IMR-90 (cell line): ENCODE results near the gene HEPACAM. TPM values are rescaled to one million over a fixed set of nuclear protein-coding genes. Genes with fewer than 3 reads are reported as not detected.

Experiments used
- ATAC-seq: fragments of 200-7000 bp; cut with Tn5 transposase; 2 replicates; pipeline ENCODE4 v1.9.1; 2020; ENCODE audit warnings: low read depth, mild to moderate bottlenecking, moderate library complexity
- BruUV-seq: library from RNA; stranded (reverse); fragments of 400-500 nt; replicated peaks from 2 replicates; lab custom pipeline; 2021; lab: Mats Ljungman, UMichigan
- CTCF ChIA-PET: fragments of 300-600 bp; formaldehyde crosslinking; extraction: SDS; loops from one replicate; lab custom pipeline; 2021; ENCODE audit warnings: antibody characterized with exemption; lab: Yijun Ruan, JAX
- POLR2A ChIA-PET: fragments of 300-600 bp; sonication (Branson Sonifier 250); formaldehyde crosslinking; loops from one replicate; lab custom pipeline; 2022; ENCODE audit warnings: antibody characterized with exemption; ENCODE audit not compliant: unreplicated experiment; lab: Charles Lee
- DNase-seq: peaks from one replicate; pipeline ENCODE4 v3.0.0; 2013
- H2AFZ ChIP-seq: replicated peaks from 2 replicates; pipeline ENCODE3; 2013; ENCODE audit warnings: low read length, mild to moderate bottlenecking; ENCODE audit not compliant: poor library complexity
- H2AK5ac ChIP-seq: 2 replicates; pipeline ENCODE4 v1.6.1; 2013; ENCODE audit warnings: low read depth, low read length, inconsistent platforms
- H2AK9ac ChIP-seq: replicated peaks from 2 replicates; pipeline ENCODE3; 2013; ENCODE audit warnings: mild to moderate bottlenecking, low read depth, low read length, moderate library complexity; ENCODE audit not compliant: poor library complexity
- H2BK120ac ChIP-seq: 2 replicates; pipeline ENCODE4 v1.6.1; 2013; ENCODE audit warnings: low read depth, low read length, inconsistent platforms
- H2BK15ac ChIP-seq: 3 replicates; pipeline ENCODE4 v1.6.1; 2013; ENCODE audit warnings: low read depth, low read length, inconsistent platforms
- H2BK20ac ChIP-seq: 2 replicates; pipeline ENCODE4 v1.6.1; 2013; ENCODE audit warnings: low read depth, mild to moderate bottlenecking, inconsistent platforms, low read length, moderate library complexity
- H2BK5ac ChIP-seq: 2 replicates; pipeline ENCODE4 v1.6.1; 2013; ENCODE audit warnings: mild to moderate bottlenecking, low read depth, low read length, inconsistent platforms; ENCODE audit not compliant: poor library complexity, severe bottlenecking
- H3K14ac ChIP-seq: replicated peaks from 2 replicates; pipeline ENCODE4 v1.6.1; 2013; ENCODE audit warnings: low read depth, low read length, inconsistent platforms
- H3K18ac ChIP-seq: 2 replicates; pipeline ENCODE4 v1.6.1; 2013; ENCODE audit warnings: low read depth, low read length, control low read depth
- H3K23ac ChIP-seq: 2 replicates; pipeline ENCODE4 v1.6.1; 2013; ENCODE audit warnings: low read depth, low read length, inconsistent platforms
- H3K27ac ChIP-seq: 2 replicates; pipeline ENCODE4 v1.5.1; 2013; ENCODE audit warnings: mild to moderate bottlenecking, control low read depth, low read length; ENCODE audit not compliant: insufficient read depth
- H3K27me3 ChIP-seq: 2 replicates; pipeline ENCODE4 v1.6.1; 2013; ENCODE audit warnings: low read length; ENCODE audit not compliant: control insufficient read depth, insufficient read depth
- H3K36me3 ChIP-seq: 2 replicates; pipeline ENCODE4 v1.6.1; 2013; ENCODE audit warnings: low read length, mixed read lengths; ENCODE audit not compliant: control insufficient read depth, insufficient read depth
- H3K4ac ChIP-seq: 2 replicates; pipeline ENCODE4 v1.6.1; 2013; ENCODE audit warnings: low read depth, low read length, inconsistent platforms
- H3K4me1 ChIP-seq: 2 replicates; pipeline ENCODE4 v1.6.1; 2013; ENCODE audit warnings: low read length, mixed read lengths; ENCODE audit not compliant: control insufficient read depth, insufficient read depth
- H3K4me2 ChIP-seq: 2 replicates; pipeline ENCODE4 v1.6.1; 2013; ENCODE audit warnings: low read depth, mild to moderate bottlenecking, control low read depth, low read length, moderate library complexity
- H3K4me3 ChIP-seq: 2 replicates; pipeline ENCODE4 v1.5.1; 2013; ENCODE audit warnings: low read depth, mild to moderate bottlenecking, control low read depth, low read length, moderate library complexity; ENCODE audit not compliant: insufficient read depth
- H3K56ac ChIP-seq: 2 replicates; pipeline ENCODE4 v1.6.1; 2013; ENCODE audit warnings: low read length, inconsistent platforms; ENCODE audit not compliant: insufficient read depth; ENCODE audit errors: extremely low read depth
- H3K79me1 ChIP-seq, 2 experiments: 2 replicates each; pipeline ENCODE4 v1.6.1; 2013; ENCODE audit warnings: low read length in 2 of 2, inconsistent platforms in 1 of 2, low read depth in 1 of 2
- H3K9ac ChIP-seq: 2 replicates; pipeline ENCODE4 v1.6.1; 2013; ENCODE audit warnings: low read depth, low read length, control low read depth
- H3K9me1 ChIP-seq: 2 replicates; pipeline ENCODE4 v1.6.1; 2013; ENCODE audit warnings: low read length, inconsistent platforms; ENCODE audit not compliant: insufficient read depth
- H3K9me3 ChIP-seq: 2 replicates; pipeline ENCODE4 v1.6.1; 2013; ENCODE audit warnings: low read length; ENCODE audit not compliant: control insufficient read depth, insufficient read depth
- H4K20me1 ChIP-seq: 2 replicates; pipeline ENCODE4 v1.6.1; 2013; ENCODE audit warnings: low read length, inconsistent platforms; ENCODE audit not compliant: insufficient read depth
- H4K5ac ChIP-seq: 2 replicates; pipeline ENCODE4 v1.6.1; 2013; ENCODE audit warnings: mild to moderate bottlenecking, low read depth, low read length, control low read depth
- H4K8ac ChIP-seq, 2 experiments: 2 replicates each; pipeline ENCODE4 v1.6.1; 2013; ENCODE audit warnings: low read depth in 2 of 2, low read length in 2 of 2, control low read depth in 1 of 2, inconsistent platforms in 1 of 2
- H4K91ac ChIP-seq: 2 replicates; pipeline ENCODE4 v1.6.1; 2013; ENCODE audit warnings: low read depth, low read length, inconsistent platforms; ENCODE audit not compliant: insufficient read depth
- BHLHE40 ChIP-seq: fragments of 150-350 bp; IDR thresholded peaks from 2 replicates; pipeline ENCODE4 v1.6.1; 2016; ENCODE audit warnings: mild to moderate bottlenecking, low read depth, low read length
- CEBPB ChIP-seq: IDR thresholded peaks from 2 replicates; pipeline ENCODE4 v1.6.1; 2012; ENCODE audit warnings: low read depth, low read length, improper control_type of control experiment
- POLR2A ChIP-seq: IDR thresholded peaks from 2 replicates; pipeline ENCODE4 v1.6.1; 2012; ENCODE audit warnings: mild to moderate bottlenecking, low read depth, low read length
- WGBS, 2 experiments: methylation state at CpG; one replicate each; pipeline versions ENCODE4 v1.1.5 to v1.1.7; 2013; ENCODE audit warnings: missing lambda C conversion rate in 2 of 2; ENCODE audit not compliant: insufficient read length in 1 of 2; ENCODE audit errors: extremely low coverage in 2 of 2; 5-methylcytosine and 5-hydroxymethylcytosine counted together
- dilution Hi-C: fragments of 300-500 bp; cut with HindIII; formaldehyde crosslinking; loops from one replicate; pipeline ENCODE4 v1.14.3; 2018; ENCODE audit warnings: low sequenced_read_pairs; ENCODE audit not compliant: unreplicated experiment
- in situ Hi-C: fragments of 300-500 bp; cut with MboI; formaldehyde crosslinking; loops from 3 replicates; pipeline ENCODE4 v1.14.3; 2019; ENCODE audit warnings: low sequenced_read_pairs, inconsistent platforms, mixed read lengths
- intact Hi-C: fragments of 100-400 bp; cut with micrococcal nuclease; formaldehyde crosslinking; loops from 2 replicates; pipeline ENCODE4 v1.10.0; 2022
- polyA plus RNA-seq, 3 experiments: library from polyadenylated mRNA; depleted of rRNA; stranded (reverse); fragments of >200 nt; gene quantifications; 2 replicates each; pipeline ENCODE4 v1.2.3, GENCODE V29; 2012; ENCODE audit warnings: low replicate concordance in 1 of 3
- total RNA-seq: library from RNA; depleted of rRNA; stranded (reverse); fragments of >200 nt; gene quantifications from 2 replicates; pipeline ENCODE4 v1.2.3, GENCODE V29; 2012
- TF ChIP-seq, protein P1 (sequence below): conservative IDR thresholded peaks from 2 replicates; pipeline ENCODE4 v1.5.1; 2012; ENCODE audit warnings: mild to moderate bottlenecking, low read depth, low read length, improper control_type of control experiment
- TF ChIP-seq, protein P2 (sequence below): fragments of 150-350 bp; IDR thresholded peaks from 2 replicates; pipeline ENCODE4 v1.6.1; 2017; ENCODE audit warnings: mild to moderate bottlenecking, antibody characterized with exemption, low read length, low read depth

HEPACAM gene
- total and polyA plus RNA-seq, 2 of the 4 experiments (the other 2 are of a cell fraction) = 0.09 to 0.18 TPM

DNA sequence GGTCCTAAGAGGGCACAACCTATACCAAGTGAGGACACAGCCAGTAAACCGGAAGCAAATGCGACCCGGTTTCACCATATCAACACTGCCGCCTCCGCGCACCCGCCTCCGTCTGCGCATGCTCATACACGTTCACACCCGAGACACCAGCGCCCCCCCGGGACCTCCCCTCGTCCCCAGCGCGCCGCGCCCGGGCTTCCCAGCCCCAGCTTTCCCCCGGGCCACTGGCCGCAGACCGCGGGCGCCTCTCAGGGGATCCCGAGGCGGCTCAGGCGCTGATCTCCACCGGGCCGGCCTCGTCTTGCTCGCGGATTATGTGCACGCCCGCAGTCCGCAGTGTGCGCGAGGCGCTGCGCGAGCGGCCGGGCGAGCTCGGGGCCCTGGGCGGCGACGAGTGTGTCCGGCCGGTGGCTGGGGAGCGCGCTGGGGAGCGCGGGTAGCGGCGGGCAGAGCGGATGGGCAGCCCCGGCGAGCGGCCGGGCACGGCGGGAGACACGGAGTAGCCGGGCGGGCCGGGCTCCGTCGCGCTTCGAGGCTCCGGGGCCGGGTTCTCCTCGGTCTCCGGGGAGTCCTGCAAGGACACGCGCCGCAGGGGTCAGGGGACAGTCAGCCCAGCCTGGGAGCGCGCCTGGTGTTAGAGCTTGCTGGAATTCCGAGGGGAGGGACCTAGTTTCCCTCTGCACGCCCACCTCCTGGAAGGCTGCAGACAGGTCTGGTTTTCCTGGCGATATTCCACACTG is 14.8 kb downstream of the HEPACAM start:
- no TSS peak for BruUV-seq
- H3K9ac ChIP-seq = peak overlapping the region; percentile 8; the same call in 1 of the 2 replicates

More for the DNA sequence above, 14.8 kb downstream of the HEPACAM start:
- dilution Hi-C loops (no loop called here), in situ Hi-C loops (no loop called here), intact Hi-C loops (loop anchor here (2.0 kb wide), 1 partner anchor 44 kb away; no protein-coding TSS in a partner anchor)
- Histone ChIP-seq H4K8ac (peak overlapping the region; percentile 68 to 90), H3K36me3 (no peaks in the 10 kb centered on the region), H2BK120ac (peak overlapping the region; percentile 17), H2BK15ac (no peak overlapping the region; the same call in 2 of the 3 replicates), H2BK20ac (peak overlapping the region; percentile 61; the same call in 1 of the 2 replicates), H3K4ac (peak overlapping the region; percentile 74), H3K23ac (0 out of 2 replicates have a peak overlapping the region, but pooled peaks have one; percentile 38), H3K79me1 (peaks cover 0 to 3% of the 10 kb centered on the region in 2 experiments; a peak in 1 of 4 replicates), H3K18ac (peak overlapping the region; percentile 24; the same call in 1 of the 2 replicates), H3K27me3 (no peaks in the 10 kb centered on the region), H3K4me3 (peak overlapping the region; percentile 31), H3K14ac (peak overlapping the region; percentile 64; the same call in 1 of the 2 replicates), H4K20me1 (no peaks in the 10 kb centered on the region), H3K56ac (no peak overlapping the region), H3K4me1 (peaks cover 8% of the 10 kb centered on the region), H2AK9ac (peak overlapping the region; percentile 18), H2BK5ac (no peak overlapping the region), H3K9me3 (no peaks in the 10 kb centered on the region), H4K5ac (peak overlapping the region; percentile 70), H3K4me2 (peak overlapping the region; percentile 38), H4K91ac (peak overlapping the region; percentile 46; the same call in 1 of the 2 replicates), H2AFZ (peak overlapping the region; percentile 93), H2AK5ac (peak overlapping the region; percentile 42; the same call in 1 of the 2 replicates), H3K9me1 (peaks cover 19% of the 10 kb centered on the region; the same call in 1 of the 2 replicates), H3K27ac (peak overlapping the region; percentile 8; the same call in 1 of the 2 replicates)
- POLR2A ChIA-PET = no interaction called here
- ATAC-seq (peak; percentile 76), DNase-seq (peak; percentile 47)
- CTCF ChIA-PET = interaction anchor here (0.6 to 1.0 kb wide), 2 partner anchors 9 to 32 kb away, joined by 3 read pairs; no protein-coding TSS in a partner anchor
- 7% methylated on average over 16 of the region's 82 CpGs; no CpG with 5 or more reads in 1 of the 2 experiments for WGBS, 2 experiments
- peak; percentile 35; the same call in 1 of the 2 replicates for TF ChIP-seq CEBPB
- TF ChIP-seq, protein P1, sequence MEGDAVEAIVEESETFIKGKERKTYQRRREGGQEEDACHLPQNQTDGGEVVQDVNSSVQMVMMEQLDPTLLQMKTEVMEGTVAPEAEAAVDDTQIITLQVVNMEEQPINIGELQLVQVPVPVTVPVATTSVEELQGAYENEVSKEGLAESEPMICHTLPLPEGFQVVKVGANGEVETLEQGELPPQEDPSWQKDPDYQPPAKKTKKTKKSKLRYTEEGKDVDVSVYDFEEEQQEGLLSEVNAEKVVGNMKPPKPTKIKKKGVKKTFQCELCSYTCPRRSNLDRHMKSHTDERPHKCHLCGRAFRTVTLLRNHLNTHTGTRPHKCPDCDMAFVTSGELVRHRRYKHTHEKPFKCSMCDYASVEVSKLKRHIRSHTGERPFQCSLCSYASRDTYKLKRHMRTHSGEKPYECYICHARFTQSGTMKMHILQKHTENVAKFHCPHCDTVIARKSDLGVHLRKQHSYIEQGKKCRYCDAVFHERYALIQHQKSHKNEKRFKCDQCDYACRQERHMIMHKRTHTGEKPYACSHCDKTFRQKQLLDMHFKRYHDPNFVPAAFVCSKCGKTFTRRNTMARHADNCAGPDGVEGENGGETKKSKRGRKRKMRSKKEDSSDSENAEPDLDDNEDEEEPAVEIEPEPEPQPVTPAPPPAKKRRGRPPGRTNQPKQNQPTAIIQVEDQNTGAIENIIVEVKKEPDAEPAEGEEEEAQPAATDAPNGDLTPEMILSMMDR = 0 out of 2 replicates have a peak, but pooled peaks have one; percentile 13
- no peak for TF ChIP-seq POLR2A
- no peak for TF ChIP-seq BHLHE40
- TF ChIP-seq, protein P2, sequence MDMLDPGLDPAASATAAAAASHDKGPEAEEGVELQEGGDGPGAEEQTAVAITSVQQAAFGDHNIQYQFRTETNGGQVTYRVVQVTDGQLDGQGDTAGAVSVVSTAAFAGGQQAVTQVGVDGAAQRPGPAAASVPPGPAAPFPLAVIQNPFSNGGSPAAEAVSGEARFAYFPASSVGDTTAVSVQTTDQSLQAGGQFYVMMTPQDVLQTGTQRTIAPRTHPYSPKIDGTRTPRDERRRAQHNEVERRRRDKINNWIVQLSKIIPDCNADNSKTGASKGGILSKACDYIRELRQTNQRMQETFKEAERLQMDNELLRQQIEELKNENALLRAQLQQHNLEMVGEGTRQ = no peak
